Upper lobe of left lung (tissue), 6 donors: ENCODE data around the gene CFAP299. TPM values are rescaled to one million over a fixed set of nuclear protein-coding genes. Genes with fewer than 3 reads are reported as not detected.
A peak's percentile ranks its signal among the peaks of the same experiment; 100 is the strongest.

Experiments used
- ATAC-seq, 2 donors: fragments of 200-7000 bp; cut with Tn5 transposase; one replicate each; pipeline ENCODE4 v1.9.1; 2022; ENCODE audit warnings: mild to moderate bottlenecking in 2 of 2, moderate library complexity in 2 of 2; ENCODE audit not compliant: low FRiP score in 2 of 2
- DNase-seq, 2 donors: peaks; one replicate each; pipeline ENCODE4 v3.0.0-alpha.2; 2019 to 2020
- H3K27ac ChIP-seq, 4 donors: fragments of 200-600 bp; sonication (generic); one replicate each; pipeline ENCODE4 v1.5.1; 2016 to 2019
- H3K27me3 ChIP-seq, 4 donors: fragments of 200-600 bp; sonication (generic); one replicate each; pipeline ENCODE4 v1.5.1; 2017 to 2019
- H3K36me3 ChIP-seq, 4 donors: fragments of 200-600 bp; sonication (generic); one replicate each; pipeline ENCODE4 v1.5.1; 2016 to 2019
- H3K4me1 ChIP-seq, 4 donors: fragments of 200-600 bp; sonication (generic); one replicate each; pipeline ENCODE4 v1.5.1; 2018 to 2019
- H3K4me3 ChIP-seq, 4 donors: fragments of 200-600 bp; sonication (generic); one replicate each; pipeline ENCODE4 v1.5.1; 2017 to 2019; ENCODE audit warnings: mild to moderate bottlenecking in 2 of 4, moderate library complexity in 1 of 4
- H3K9me3 ChIP-seq, 4 donors: fragments of 200-600 bp; sonication (generic); one replicate each; pipeline ENCODE4 v1.5.1; 2018 to 2019
- CTCF ChIP-seq, 6 experiments: fragments of 450-650 bp in 4 of 6; fragments of 200-600 bp in 2 of 6; sonication (generic) in 2 of 6; IDR thresholded peaks; one replicate each; pipeline ENCODE4 v1.5.1; 2016 to 2019; ENCODE audit warnings: antibody characterized with exemption in 6 of 6
- EP300 ChIP-seq, 4 donors: sonication (generic); formaldehyde crosslinking; IDR thresholded peaks; one replicate each; pipeline ENCODE4 v1.5.1; 2017; ENCODE audit warnings: antibody characterized with exemption in 4 of 4, control low read depth in 2 of 4
- POLR2A ChIP-seq, 4 donors: fragments of 450-650 bp; IDR thresholded peaks; one replicate each; pipeline ENCODE4 v1.5.1; 2016 to 2017; ENCODE audit warnings: antibody characterized with exemption in 4 of 4, mild to moderate bottlenecking in 2 of 4
- POLR2AphosphoS5 ChIP-seq, 2 donors: sonication (generic); formaldehyde crosslinking; IDR thresholded peaks; one replicate each; pipeline ENCODE4 v1.5.1; 2017; ENCODE audit warnings: antibody characterized with exemption in 2 of 2
- WGBS, 2 donors: methylation state at CpG; one replicate each; pipeline ENCODE4 v1.1.5; 2017 to 2018; 5-methylcytosine and 5-hydroxymethylcytosine counted together
- total RNA-seq, 6 donors: library from RNA; depleted of rRNA in 4 of 6; stranded (reverse); fragments of >200 nt in 4 of 6; gene quantifications; one replicate each; pipeline versions ENCODE4 v1.1.0 to v1.2.1, GENCODE V29; 2016 to 2021
- donor health status: DM: no; HTN: no; CAD: no; lungs with moderate emphysema.
- donor health status: DM: no; HTN: yes; CAD: no; lungs with severe emphysema.

CFAP299 gene
- total RNA-seq, 6 donors from 2014 or later = 0.46 to 31.6 (median 3.9) TPM

DNA sequence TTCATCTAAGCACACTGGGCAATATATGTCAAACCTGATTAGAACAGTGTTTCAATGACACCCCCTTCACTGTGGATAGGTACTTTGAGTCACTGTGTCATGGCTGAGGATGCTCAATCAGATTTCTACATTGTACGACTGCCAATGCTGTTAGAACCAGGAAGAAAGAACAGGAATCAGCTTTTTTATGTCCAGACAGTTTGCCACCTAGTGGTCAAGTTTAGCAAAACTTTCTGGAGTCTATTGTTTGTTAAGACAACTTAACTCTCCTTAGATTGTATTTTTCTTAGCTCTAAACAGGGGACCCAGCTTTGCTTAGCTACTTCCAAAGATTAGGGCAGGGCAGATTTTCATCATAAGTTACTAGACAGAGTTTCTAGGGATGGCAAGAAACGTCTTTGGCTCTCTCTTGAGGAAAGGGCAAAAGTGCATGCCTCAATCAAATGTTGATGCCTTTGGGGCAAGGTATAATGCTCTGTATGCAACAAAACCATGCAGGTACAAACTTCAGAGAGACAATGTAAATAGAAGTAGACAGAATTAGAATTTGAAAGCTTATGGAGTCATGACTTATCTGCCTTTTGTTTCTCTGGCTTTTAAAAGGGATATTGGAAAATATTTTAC lies 654.5 kb downstream of the CFAP299 start:
- 3 to 6% methylated on average over 2 of the region's 2 CpGs for WGBS, 2 donors
- DNase-seq (no peak), ATAC-seq (peak in 1 of 2 donors; percentile 68)
- Histone ChIP-seq H3K4me3 (no peak overlapping the region), H3K27ac (no peak overlapping the region), H3K4me1 (no peaks in the 10 kb centered on the region), H3K36me3 (no peaks in the 10 kb centered on the region), H3K27me3 (no peaks in the 10 kb centered on the region), H3K9me3 (no peaks in the 10 kb centered on the region)
- TF ChIP-seq CTCF (IDR thresholded peaks at IDR 0.05) (peak in 5 of 6 experiments; percentile 38 to 74 (median 56)), POLR2AphosphoS5 (IDR thresholded peaks at IDR 0.05) (no peak), EP300 (IDR thresholded peaks at IDR 0.05) (no peak)

- ATAC-seq (no peak), DNase-seq (no peak)
- H3K4me1 ChIP-seq = no peaks in the 10 kb centered on the region
- H3K9me3 ChIP-seq = no peaks in the 10 kb centered on the region
- no peaks in the 10 kb centered on the region for H3K36me3 ChIP-seq
- TF ChIP-seq EP300 (IDR thresholded peaks at IDR 0.05) (no peak), POLR2AphosphoS5 (IDR thresholded peaks at IDR 0.05) (no peak), POLR2A (IDR thresholded peaks at IDR 0.05) (no peak), CTCF (IDR thresholded peaks at IDR 0.05) (no peak)
- no peak overlapping the region for H3K27ac ChIP-seq
- no peak overlapping the region for H3K4me3 ChIP-seq
- 44 to 46% methylated on average over 2 of the region's 2 CpGs for WGBS, 2 donors
- H3K27me3 ChIP-seq = no peaks in the 10 kb centered on the region
Observed at GRCh38 chr4:80990851-80991250, 655.3 kb downstream of the CFAP299 start.

GRCh38 chr4:80999943-81000342 lies 664.4 kb downstream of the CFAP299 start:
- no peak for ATAC-seq
- Histone ChIP-seq H3K4me3 (no peak overlapping the region), H3K36me3 (no peaks in the 10 kb centered on the region), H3K9me3 (no peaks in the 10 kb centered on the region), H3K27ac (no peak overlapping the region), H3K27me3 (no peaks in the 10 kb centered on the region), H3K4me1 (no peaks in the 10 kb centered on the region)
- TF ChIP-seq POLR2A (IDR thresholded peaks at IDR 0.05) = no peak
- no peak for TF ChIP-seq EP300 (IDR thresholded peaks at IDR 0.05)
- TF ChIP-seq POLR2AphosphoS5 (IDR thresholded peaks at IDR 0.05) = no peak
- TF ChIP-seq CTCF (IDR thresholded peaks at IDR 0.05) = no peak
- DNase-seq = no peak
- 89 to 96% methylated on average over 3 of the region's 3 CpGs for WGBS, 2 donors

GRCh38 chr4:81003597-81004111 lies 668.1 kb downstream of the CFAP299 start:
- TF ChIP-seq CTCF (IDR thresholded peaks at IDR 0.05) (no peak), POLR2AphosphoS5 (IDR thresholded peaks at IDR 0.05) (no peak), POLR2A (IDR thresholded peaks at IDR 0.05) (no peak), EP300 (IDR thresholded peaks at IDR 0.05) (no peak)
- WGBS, 2 donors = 25 to 29% methylated on average over 1 to 2 of the region's 2 CpGs
- no peaks in the 10 kb centered on the region for H3K4me1 ChIP-seq
- H3K27ac ChIP-seq = no peak overlapping the region
- DNase-seq = no peak
- no peaks in the 10 kb centered on the region for H3K36me3 ChIP-seq
- no peak overlapping the region for H3K4me3 ChIP-seq
- H3K27me3 ChIP-seq = no peaks in the 10 kb centered on the region
- no peak for ATAC-seq
- H3K9me3 ChIP-seq = no peaks in the 10 kb centered on the region

GRCh38 chr4:81007417-81007816 lies 671.9 kb downstream of the CFAP299 start:
- Histone ChIP-seq H3K36me3 (no peaks in the 10 kb centered on the region), H3K9me3 (no peaks in the 10 kb centered on the region), H3K4me1 (no peaks in the 10 kb centered on the region), H3K4me3 (no peak overlapping the region), H3K27me3 (no peaks in the 10 kb centered on the region), H3K27ac (no peak overlapping the region)
- ATAC-seq = no peak
- TF ChIP-seq POLR2A (IDR thresholded peaks at IDR 0.05) (no peak), POLR2AphosphoS5 (IDR thresholded peaks at IDR 0.05) (no peak), CTCF (IDR thresholded peaks at IDR 0.05) (no peak), EP300 (IDR thresholded peaks at IDR 0.05) (no peak)
- WGBS, 2 donors = 84 to 92% methylated on average over 2 of the region's 2 CpGs
- DNase-seq = no peak
